DOHH2 (cell line): ENCODE measurements around the gene CYP27A1.

Experiments
- H3F3A ChIP-seq: fragments of 200-600 bp; sonication (generic), shearing (Covaris generic); 2 replicates; pipeline ENCODE4 v1.6.0; 2016; ENCODE audit warnings: antibody characterized with exemption, mild to moderate bottlenecking; ENCODE audit not compliant: control insufficient read depth, insufficient read depth
- H3K27ac ChIP-seq: fragments of 200-600 bp; sonication (generic); 2 replicates; pipeline ENCODE4 v1.5.1; 2014; ENCODE audit warnings: low read depth, mild to moderate bottlenecking, low read length, moderate library complexity
- H3K27me3 ChIP-seq: fragments of 200-600 bp; sonication (generic); 2 replicates; pipeline ENCODE4 v1.6.1; 2014; ENCODE audit warnings: mild to moderate bottlenecking, low read length, mixed read lengths; ENCODE audit not compliant: control insufficient read depth
- H3K36me3 ChIP-seq: fragments of 200-600 bp; sonication (generic); 2 replicates; pipeline ENCODE4 v1.6.1; 2014; ENCODE audit warnings: mild to moderate bottlenecking, low read length, moderate library complexity, mixed read lengths; ENCODE audit not compliant: control insufficient read depth
- H3K4me1 ChIP-seq: fragments of 200-600 bp; sonication (generic); 2 replicates; pipeline ENCODE4 v1.6.1; 2014; ENCODE audit warnings: mild to moderate bottlenecking, low read length, mixed read lengths; ENCODE audit not compliant: control insufficient read depth
- H3K4me2 ChIP-seq: fragments of 200-600 bp; sonication (generic); 2 replicates; pipeline ENCODE4 v1.6.0; 2014; ENCODE audit warnings: mild to moderate bottlenecking, low read length, moderate library complexity
- H3K4me3 ChIP-seq: fragments of 200-600 bp; sonication (generic); 2 replicates; pipeline ENCODE4 v1.5.1; 2014; ENCODE audit warnings: mild to moderate bottlenecking, low read length, mixed read lengths
- H3K79me2 ChIP-seq: fragments of 200-600 bp; sonication (generic); 2 replicates; pipeline ENCODE4 v1.6.1; 2014; ENCODE audit warnings: mild to moderate bottlenecking, low read length, mixed read lengths; ENCODE audit not compliant: control insufficient read depth
- H3K9me2 ChIP-seq: fragments of 200-600 bp; sonication (generic); replicated peaks from 2 replicates; pipeline ENCODE4 v1.6.1; 2014; ENCODE audit warnings: mild to moderate bottlenecking, low read length, mixed read lengths; ENCODE audit not compliant: control insufficient read depth
- H3K9me3 ChIP-seq: fragments of 200-600 bp; sonication (generic); 2 replicates; pipeline ENCODE4 v1.6.1; 2014; ENCODE audit warnings: antibody characterized with exemption, low read length, mixed read lengths; ENCODE audit not compliant: control insufficient read depth, insufficient read depth
- H4K20me1 ChIP-seq: fragments of 200-600 bp; sonication (generic); 2 replicates; pipeline ENCODE4 v1.6.0; 2014; ENCODE audit warnings: low read depth, mild to moderate bottlenecking, antibody characterized with exemption, low read length, moderate library complexity; ENCODE audit not compliant: control insufficient read depth, insufficient read depth
- CTCF ChIP-seq: fragments of 200-600 bp; sonication (generic); IDR thresholded peaks from one replicate; pipeline ENCODE4 v1.5.1; 2014; ENCODE audit warnings: antibody characterized with exemption, mild to moderate bottlenecking, low read depth, low read length; ENCODE audit not compliant: poor library complexity, severe bottlenecking
- EZH2phosphoT487 ChIP-seq: fragments of 200-600 bp; sonication (generic); IDR thresholded peaks from 2 replicates; pipeline ENCODE4 v1.6.1; 2017; ENCODE audit warnings: borderline replicate concordance, mild to moderate bottlenecking, antibody characterized with exemption, low read length, moderate library complexity, mixed read lengths

The CYP27A1 gene

GRCh38 chr2:218755198-218755566 is 26.8 kb upstream of the CYP27A1 start:
- TF ChIP-seq EZH2phosphoT487, result no peak
- TF ChIP-seq CTCF, result no peak
- Histone ChIP-seq H3K9me3 (no peaks in the 10 kb centered on the region), H3K27ac (no peak overlapping the region), H3K36me3 (peaks cover 55% of the 10 kb centered on the region), H3K4me1 (no peaks in the 10 kb centered on the region), H3K27me3 (no peaks in the 10 kb centered on the region), H3F3A (no peaks in the 10 kb centered on the region), H3K4me3 (no peak overlapping the region), H4K20me1 (no peaks in the 10 kb centered on the region), H3K9me2 (no peaks in the 10 kb centered on the region), H3K4me2 (no peak overlapping the region), H3K79me2 (no peaks in the 10 kb centered on the region)

- H3K27me3 ChIP-seq, result no peaks in the 10 kb centered on the region
- H3K4me1 ChIP-seq, result no peaks in the 10 kb centered on the region
- H3K27ac ChIP-seq, result no peak overlapping the region
- H4K20me1 ChIP-seq, result no peaks in the 10 kb centered on the region
- H3K9me2 ChIP-seq, result no peaks in the 10 kb centered on the region
- H3K79me2 ChIP-seq, result no peaks in the 10 kb centered on the region
- H3K4me2 ChIP-seq, result no peak overlapping the region
- H3K36me3 ChIP-seq, result peaks cover 49% of the 10 kb centered on the region
- no peaks in the 10 kb centered on the region for H3F3A ChIP-seq
- TF ChIP-seq CTCF, result no peak
- TF ChIP-seq EZH2phosphoT487, result no peak
- H3K4me3 ChIP-seq, result no peak overlapping the region
- no peaks in the 10 kb centered on the region for H3K9me3 ChIP-seq
These were observed 26.2 kb upstream of the CYP27A1 start for GRCh38 chr2:218755567-218756404.

GRCh38 chr2:218756599-218757377 is 25.2 kb upstream of the CYP27A1 start:
- H3K4me3 ChIP-seq, result no peak overlapping the region
- TF ChIP-seq EZH2phosphoT487 (no peak), CTCF (no peak)
- H3K9me3 ChIP-seq, result no peaks in the 10 kb centered on the region
- no peak overlapping the region for H3K4me2 ChIP-seq
- no peak overlapping the region for H3K27ac ChIP-seq
- no peaks in the 10 kb centered on the region for H3K79me2 ChIP-seq
- H3K36me3 ChIP-seq, result peaks cover 42% of the 10 kb centered on the region
- H3K4me1 ChIP-seq, result no peaks in the 10 kb centered on the region
- H3K9me2 ChIP-seq, result no peaks in the 10 kb centered on the region
- H4K20me1 ChIP-seq, result no peaks in the 10 kb centered on the region
- no peaks in the 10 kb centered on the region for H3F3A ChIP-seq
- H3K27me3 ChIP-seq, result no peaks in the 10 kb centered on the region
